Ishikawa (cell line): ENCODE results near the gene FGGY.

Experiments
- CREB1 ChIP-seq: IDR thresholded peaks from 2 replicates; pipeline ENCODE4 v1.6.1; 2012; ENCODE audit warnings: low read depth
- EGR1 ChIP-seq: IDR thresholded peaks from 2 replicates; pipeline ENCODE4 v1.6.1; 2012
- EP300 ChIP-seq: IDR thresholded peaks from 2 replicates; pipeline ENCODE4 v1.6.1; 2012; ENCODE audit warnings: borderline replicate concordance
- MAX ChIP-seq: IDR thresholded peaks from 2 replicates; pipeline ENCODE4 v1.6.1; 2012
- NFIC ChIP-seq: IDR thresholded peaks from 2 replicates; pipeline ENCODE4 v1.6.1; 2012
- RAD21 ChIP-seq: IDR thresholded peaks from 2 replicates; pipeline ENCODE4 v1.6.1; 2012; ENCODE audit warnings: low read depth
- TAF1 ChIP-seq: IDR thresholded peaks from 2 replicates; pipeline ENCODE4 v1.6.1; 2012; ENCODE audit warnings: low read depth, mild to moderate bottlenecking
- TCF12 ChIP-seq: IDR thresholded peaks from 2 replicates; pipeline ENCODE4 v1.6.1; 2012; ENCODE audit warnings: low read depth
- TEAD4 ChIP-seq: IDR thresholded peaks from 2 replicates; pipeline ENCODE4 v1.6.1; 2012
- YY1 ChIP-seq: IDR thresholded peaks from 2 replicates; pipeline ENCODE4 v1.6.1; 2012; ENCODE audit warnings: low read depth
- ZBTB7A ChIP-seq: IDR thresholded peaks from 2 replicates; pipeline ENCODE4 v1.6.1; 2012; ENCODE audit warnings: low read depth
- TF ChIP-seq, protein P1 (sequence below): IDR thresholded peaks from 2 replicates; pipeline ENCODE4 v1.6.1; 2012; ENCODE audit warnings: low read depth, mild to moderate bottlenecking

DNA sequence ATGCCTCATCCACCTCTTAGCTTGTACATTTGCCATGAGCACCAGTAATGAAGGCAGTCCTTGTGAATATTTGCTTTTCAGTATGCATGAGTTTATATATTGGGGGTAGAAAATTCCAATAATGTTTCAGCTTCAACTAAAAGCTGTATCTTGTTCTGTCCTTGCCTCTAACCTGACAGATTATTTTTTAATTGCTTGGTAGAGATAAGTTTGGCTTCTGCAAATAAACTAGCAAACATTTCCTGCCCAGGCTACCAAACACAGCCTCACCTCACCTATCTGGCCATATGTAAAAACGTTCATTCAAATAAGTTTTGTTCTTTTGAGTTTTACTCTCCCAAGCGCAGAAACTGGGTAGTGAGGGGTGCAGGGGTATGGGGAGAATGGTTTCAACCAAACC, 442.2 kb downstream of the FGGY start:
- TF ChIP-seq CREB1 (no peak), EP300 (no peak), RAD21 (no peak), TEAD4 (no peak), EGR1 (no peak), NFIC (no peak), TCF12 (no peak), MAX (no peak), YY1 (no peak), TAF1 (no peak), ZBTB7A (no peak)
- TF ChIP-seq, protein P1, sequence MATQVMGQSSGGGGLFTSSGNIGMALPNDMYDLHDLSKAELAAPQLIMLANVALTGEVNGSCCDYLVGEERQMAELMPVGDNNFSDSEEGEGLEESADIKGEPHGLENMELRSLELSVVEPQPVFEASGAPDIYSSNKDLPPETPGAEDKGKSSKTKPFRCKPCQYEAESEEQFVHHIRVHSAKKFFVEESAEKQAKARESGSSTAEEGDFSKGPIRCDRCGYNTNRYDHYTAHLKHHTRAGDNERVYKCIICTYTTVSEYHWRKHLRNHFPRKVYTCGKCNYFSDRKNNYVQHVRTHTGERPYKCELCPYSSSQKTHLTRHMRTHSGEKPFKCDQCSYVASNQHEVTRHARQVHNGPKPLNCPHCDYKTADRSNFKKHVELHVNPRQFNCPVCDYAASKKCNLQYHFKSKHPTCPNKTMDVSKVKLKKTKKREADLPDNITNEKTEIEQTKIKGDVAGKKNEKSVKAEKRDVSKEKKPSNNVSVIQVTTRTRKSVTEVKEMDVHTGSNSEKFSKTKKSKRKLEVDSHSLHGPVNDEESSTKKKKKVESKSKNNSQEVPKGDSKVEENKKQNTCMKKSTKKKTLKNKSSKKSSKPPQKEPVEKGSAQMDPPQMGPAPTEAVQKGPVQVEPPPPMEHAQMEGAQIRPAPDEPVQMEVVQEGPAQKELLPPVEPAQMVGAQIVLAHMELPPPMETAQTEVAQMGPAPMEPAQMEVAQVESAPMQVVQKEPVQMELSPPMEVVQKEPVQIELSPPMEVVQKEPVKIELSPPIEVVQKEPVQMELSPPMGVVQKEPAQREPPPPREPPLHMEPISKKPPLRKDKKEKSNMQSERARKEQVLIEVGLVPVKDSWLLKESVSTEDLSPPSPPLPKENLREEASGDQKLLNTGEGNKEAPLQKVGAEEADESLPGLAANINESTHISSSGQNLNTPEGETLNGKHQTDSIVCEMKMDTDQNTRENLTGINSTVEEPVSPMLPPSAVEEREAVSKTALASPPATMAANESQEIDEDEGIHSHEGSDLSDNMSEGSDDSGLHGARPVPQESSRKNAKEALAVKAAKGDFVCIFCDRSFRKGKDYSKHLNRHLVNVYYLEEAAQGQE: no peak
